ENCODE results near the gene SPATA31A6.
"Not testable (repeated sequence)": the region's sequence is repeated elsewhere in the genome, so short reads cannot be mapped to it uniquely, and the experiment has no call there.

SPATA31A6 gene

GRCh38 chr9:42183359-42183758 is at the start of gene SPATA31A6:
SPATA31A6 (plus strand) TSS chr9:42183659; CDS start chr9:42183688, 29 bp downstream.
- not testable (repeated sequence) for DNase-seq (ENCODE audit: low spot score)

GRCh38 chr9:42160299-42160698 is 23.2 kb upstream of the SPATA31A6 start:
- not testable (repeated sequence) for DNase-seq (ENCODE audit: low spot score)

GRCh38 chr9:42219861-42220260 is 36.4 kb downstream of the SPATA31A6 start:
- not testable (repeated sequence) for DNase-seq (ENCODE audit: low spot score)

- DNase-seq (ENCODE audit: low spot score), result not testable (repeated sequence)
Measured at GRCh38 chr9:42223230-42223629, 39.8 kb downstream of the SPATA31A6 start.

GRCh38 chr9:42233031-42233430 is 49.6 kb downstream of the SPATA31A6 start:
- not testable (repeated sequence) for DNase-seq (ENCODE audit: low spot score)

GRCh38 chr9:42234610-42235009 is 51.2 kb downstream of the SPATA31A6 start:
- DNase-seq (ENCODE audit: low spot score), result not testable (repeated sequence)

- not testable (repeated sequence) for DNase-seq (ENCODE audit: low spot score)
Measured at GRCh38 chr9:42235352-42235991, 52.0 kb downstream of the SPATA31A6 start.

- not testable (repeated sequence) for DNase-seq (ENCODE audit: low spot score)
Measured at GRCh38 chr9:42236097-42236496, 52.6 kb downstream of the SPATA31A6 start.

GRCh38 chr9:42237381-42237780 is 53.9 kb downstream of the SPATA31A6 start:
- DNase-seq (ENCODE audit: low spot score), result not testable (repeated sequence)

- DNase-seq (ENCODE audit: low spot score), result not testable (repeated sequence)
Measured at GRCh38 chr9:42238862-42239261, 55.4 kb downstream of the SPATA31A6 start.
